ENCODE data around the gene EIF2A. TPM values are rescaled to one million over a fixed set of nuclear protein-coding genes. Genes with fewer than 3 reads are reported as not detected.

The EIF2A gene
- total and polyA plus RNA-seq, 2 of the 13 experiments (the other 11 are each of a cell fraction or from before 2014, with no cell fraction given): 124 to 139 TPM

GRCh38 chr3:150509780-150510179 is 36.8 kb upstream of the EIF2A start (continued):
- TF ChIP-seq NAIF1 (CRISPR knock-in tag; IDR thresholded peaks at IDR 0.05; ENCODE audit: borderline replicate concordance): no peak
- no peak for TF ChIP-seq ZNF574 (CRISPR knock-in tag; IDR thresholded peaks at IDR 0.05)
- TF ChIP-seq SP5 (CRISPR knock-in tag; IDR thresholded peaks at IDR 0.05; ENCODE audit: borderline replicate concordance, low read depth): no peak

- no peaks in the 10 kb centered on the region for H3K4me1 ChIP-seq (ENCODE audit: insufficient read depth, low read length)
- H2AFZ ChIP-seq (ENCODE audit: low read length): no peak overlapping the region
- 0 out of 5 replicates have a peak, but pooled peaks cover 0 to 3% of the 10 kb centered on the region in 2 experiments for H3K27me3 ChIP-seq (ENCODE audit: control insufficient read depth in 1 of 2, insufficient read depth in 2 of 2, low read length in 2 of 2)
- H3K4me2 ChIP-seq (ENCODE audit: low read depth, low read length): no peak overlapping the region
- H3K27ac ChIP-seq (ENCODE audit: extremely low read length, insufficient read depth, low read length): no peak overlapping the region
- in situ Hi-C loops (cut with HindIII; ENCODE audit: extremely low pct_ligation_motif_present, low pct_unique_long_range_greater_than_20kb) (no loop called here), intact Hi-C loops (cut with micrococcal nuclease; ENCODE audit: unreplicated experiment) (no loop called here)
- no peak for ATAC-seq
- no peak overlapping the region for H3K4me3 ChIP-seq (replicated peaks in 1 of 3; ENCODE audit: insufficient read depth in 1 of 3, low read depth in 2 of 3, low read length in 3 of 3)
- no peaks in the 10 kb centered on the region for H4K20me1 ChIP-seq (ENCODE audit: insufficient read depth, low read length)
- BruUV-seq (replicated peaks): no TSS peak
- H3K79me2 ChIP-seq (ENCODE audit: insufficient read depth, low read length): no peaks in the 10 kb centered on the region
- CTCF ChIA-PET (ENCODE audit: low intra/inter-chr PET ratio, low total read pairs): no interaction called here
- no peaks in the 10 kb centered on the region for H3K36me3 ChIP-seq (replicated peaks in 1 of 2; ENCODE audit: control insufficient read depth in 1 of 2, insufficient read depth in 2 of 2, low read length in 2 of 2)
- no peak for FAIRE-seq
- H3K9me3 ChIP-seq (ENCODE audit: low read length): no peaks in the 10 kb centered on the region
- WGBS (ENCODE audit: low lambda C conversion rate): 13% methylated on average over 4 of the region's 4 CpGs
- DNase-seq (ENCODE audit: low spot score): no peak
- no peak for TF ChIP-seq TRAFD1 (CRISPR knock-in tag; IDR thresholded peaks at IDR 0.05; ENCODE audit: borderline replicate concordance)
- no peak for TF ChIP-seq ZSCAN22 (CRISPR knock-in tag; IDR thresholded peaks at IDR 0.05)
- TF ChIP-seq KLF16 (CRISPR knock-in tag; IDR thresholded peaks at IDR 0.05): no peak
- no peak for TF ChIP-seq ZGPAT (CRISPR knock-in tag; IDR thresholded peaks at IDR 0.05)
- no peak overlapping the region for H3K9ac ChIP-seq (ENCODE audit: insufficient read depth, low read depth, low read length)
- POLR2A ChIA-PET: no interaction called here
Measured at GRCh38 chr3:150511122-150511821, 35.3 kb upstream of the EIF2A start.
